GM21360 (cell line): Measurements from ENCODE around the gene ACLY.

Experiments
- ATAC-seq: cut with Tn5 transposase; IDR thresholded peaks from one replicate; pipeline ENCODE4 v1.9.1; 2021; ENCODE audit warnings: mild to moderate bottlenecking, moderate library complexity; ENCODE audit not compliant: unreplicated experiment

ACLY gene

GRCh38 chr17:41913798-41914197 lies 5.0 kb downstream of the ACLY start:
- ATAC-seq = no peak

GRCh38 chr17:41912925-41913324 lies 5.8 kb downstream of the ACLY start:
- no peak for ATAC-seq

GRCh38 chr17:41910701-41911391 lies 7.9 kb downstream of the ACLY start:
- no peak for ATAC-seq

- no peak for ATAC-seq
Observed at GRCh38 chr17:41909088-41909487, 9.7 kb downstream of the ACLY start.

- ATAC-seq = no peak
Observed at GRCh38 chr17:41907633-41908539, 10.9 kb downstream of the ACLY start.

- ATAC-seq = no peak
Observed at GRCh38 chr17:41907185-41907556, 11.6 kb downstream of the ACLY start.

- ATAC-seq = no peak
Observed at GRCh38 chr17:41906465-41907184, 12.1 kb downstream of the ACLY start.

- no peak for ATAC-seq
Observed at GRCh38 chr17:41905172-41905571, 13.6 kb downstream of the ACLY start.

GRCh38 chr17:41904242-41904841 lies 14.4 kb downstream of the ACLY start:
- ATAC-seq = no peak

- ATAC-seq = no peak
Observed at GRCh38 chr17:41901646-41902045, 17.1 kb downstream of the ACLY start.

- ATAC-seq = no peak
Observed at GRCh38 chr17:41896726-41897125, 22.0 kb downstream of the ACLY start.

- no peak for ATAC-seq
Observed at GRCh38 chr17:41895617-41896016, 23.1 kb downstream of the ACLY start.

GRCh38 chr17:41894791-41895331 lies 23.9 kb downstream of the ACLY start:
- no peak for ATAC-seq

- no peak for ATAC-seq
Observed at GRCh38 chr17:41893384-41893783, 25.4 kb downstream of the ACLY start.

GRCh38 chr17:41892021-41892376 lies 26.8 kb downstream of the ACLY start:
- ATAC-seq = no peak

- ATAC-seq = no peak
Observed at GRCh38 chr17:41891135-41892020, 27.4 kb downstream of the ACLY start.

- no peak for ATAC-seq
Observed at GRCh38 chr17:41888332-41888965, 30.3 kb downstream of the ACLY start.

GRCh38 chr17:41885733-41886132 lies 33.0 kb downstream of the ACLY start:
- ATAC-seq = no peak

- no peak for ATAC-seq
Observed at GRCh38 chr17:41882756-41883155, 36.0 kb downstream of the ACLY start.

GRCh38 chr17:41880130-41880529 lies 38.6 kb downstream of the ACLY start:
- ATAC-seq = no peak
